ENCODE measurements around the gene LSM14A. TPM values are rescaled to one million over a fixed set of nuclear protein-coding genes. Genes with fewer than 3 reads are reported as not detected.
"Not testable (repeated sequence)": the region's sequence is repeated elsewhere in the genome, so short reads cannot be mapped to it uniquely, and the experiment has no call there.

LSM14A gene
- polyA plus RNA-seq, 1 experiment: 79.6 TPM

DNA sequence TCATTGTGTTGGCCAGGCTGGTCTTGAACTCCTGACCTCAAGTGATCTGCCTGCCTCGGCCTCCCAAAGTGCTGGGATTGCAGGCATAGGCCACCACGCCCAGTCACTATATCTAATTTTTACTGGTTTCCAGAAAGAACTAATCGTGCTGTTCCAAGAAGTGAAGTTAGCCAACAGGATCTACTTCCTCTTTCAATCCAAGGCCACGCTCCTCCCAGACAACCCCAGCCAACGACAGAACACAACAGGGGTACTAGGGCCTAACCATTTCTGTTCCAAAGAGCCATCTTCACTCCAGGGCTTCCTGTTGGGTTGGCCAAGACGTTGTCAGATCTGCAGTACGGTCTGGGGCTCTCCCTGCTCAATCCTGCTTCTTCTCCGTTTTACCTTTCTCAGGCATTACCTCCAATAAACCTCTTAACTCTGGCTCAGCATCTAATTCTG, 7.0 kb upstream of the LSM14A start:
- POLR2A ChIA-PET: no interaction called here
- no peaks in the 10 kb centered on the region for H3K36me3 ChIP-seq (ENCODE audit: control insufficient read depth, insufficient read depth, low read length)
- CTCF ChIA-PET: no interaction called here

DNA sequence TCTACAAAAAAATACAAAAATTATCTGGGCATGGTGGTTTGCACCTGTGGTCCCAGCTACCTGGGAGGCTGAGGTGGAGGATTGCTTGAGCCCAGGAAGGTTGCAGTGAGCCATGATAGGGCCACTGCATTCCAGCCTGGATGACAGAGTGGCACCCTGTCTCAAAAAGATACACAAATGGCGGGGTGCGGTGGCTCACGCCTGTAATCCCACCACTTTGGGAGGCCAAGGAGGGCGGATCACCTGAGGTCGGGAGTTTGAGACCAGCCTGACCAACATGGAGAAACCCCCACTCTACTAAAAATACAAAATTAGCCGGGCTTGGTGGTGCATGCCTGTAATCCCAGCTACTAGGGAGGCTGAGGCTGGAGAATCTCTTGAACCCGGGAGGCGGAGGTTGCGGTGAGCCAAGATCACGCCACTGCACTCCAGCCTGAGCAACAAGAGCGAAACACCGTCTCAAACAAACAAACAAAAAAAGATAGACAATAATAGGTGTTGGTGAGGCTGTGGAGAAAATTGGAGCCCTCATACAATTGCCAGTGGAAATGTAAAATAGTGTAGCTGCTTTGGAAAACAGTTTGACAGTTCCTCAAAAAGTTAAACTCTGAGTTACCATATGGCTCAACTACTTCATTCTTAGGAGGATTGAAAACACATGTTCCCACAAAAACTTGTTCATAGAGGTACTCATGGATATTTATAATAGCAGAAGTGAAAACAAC, 2.7 kb upstream of the LSM14A start:
- DNase-seq (ENCODE audit: low read depth); POLR2A ChIA-PET; H3K36me3 ChIP-seq (ENCODE audit: control insufficient read depth, insufficient read depth, low read length); H3K27me3 ChIP-seq (ENCODE audit: control insufficient read depth, insufficient read depth, low read length); H3K4me3 ChIP-seq (ENCODE audit: low read depth, low read length); CTCF ChIA-PET: not testable (repeated sequence)

More for the DNA sequence above, 7.0 kb upstream of the LSM14A start:
- no peak for DNase-seq (ENCODE audit: low read depth)
- H3K27me3 ChIP-seq (ENCODE audit: control insufficient read depth, insufficient read depth, low read length): no peaks in the 10 kb centered on the region
- H3K4me3 ChIP-seq (ENCODE audit: low read depth, low read length): no peak overlapping the region
- TF ChIP-seq, protein P1, sequence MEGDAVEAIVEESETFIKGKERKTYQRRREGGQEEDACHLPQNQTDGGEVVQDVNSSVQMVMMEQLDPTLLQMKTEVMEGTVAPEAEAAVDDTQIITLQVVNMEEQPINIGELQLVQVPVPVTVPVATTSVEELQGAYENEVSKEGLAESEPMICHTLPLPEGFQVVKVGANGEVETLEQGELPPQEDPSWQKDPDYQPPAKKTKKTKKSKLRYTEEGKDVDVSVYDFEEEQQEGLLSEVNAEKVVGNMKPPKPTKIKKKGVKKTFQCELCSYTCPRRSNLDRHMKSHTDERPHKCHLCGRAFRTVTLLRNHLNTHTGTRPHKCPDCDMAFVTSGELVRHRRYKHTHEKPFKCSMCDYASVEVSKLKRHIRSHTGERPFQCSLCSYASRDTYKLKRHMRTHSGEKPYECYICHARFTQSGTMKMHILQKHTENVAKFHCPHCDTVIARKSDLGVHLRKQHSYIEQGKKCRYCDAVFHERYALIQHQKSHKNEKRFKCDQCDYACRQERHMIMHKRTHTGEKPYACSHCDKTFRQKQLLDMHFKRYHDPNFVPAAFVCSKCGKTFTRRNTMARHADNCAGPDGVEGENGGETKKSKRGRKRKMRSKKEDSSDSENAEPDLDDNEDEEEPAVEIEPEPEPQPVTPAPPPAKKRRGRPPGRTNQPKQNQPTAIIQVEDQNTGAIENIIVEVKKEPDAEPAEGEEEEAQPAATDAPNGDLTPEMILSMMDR (IDR thresholded peaks at IDR 0.05; ENCODE audit: insufficient read depth, low read depth, low read length): no peak

DNA sequence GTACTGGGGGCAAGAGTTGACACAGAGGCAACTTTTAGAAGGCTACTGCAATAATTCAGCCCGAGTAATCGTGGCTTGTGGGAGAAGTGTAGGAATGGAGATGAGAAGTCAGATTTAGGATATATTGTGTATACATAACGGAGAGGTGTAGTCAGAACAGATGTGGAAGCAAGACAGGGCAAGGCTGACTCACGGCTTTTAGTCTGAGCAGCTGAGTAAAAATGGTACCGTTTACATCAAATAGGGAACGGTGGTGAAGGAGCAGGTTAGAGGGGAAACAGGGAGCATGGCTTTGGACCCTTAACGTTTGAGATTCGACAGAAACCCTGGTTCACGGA, 796 bp upstream of the LSM14A start:
- Histone ChIP-seq H3K4me3 (ENCODE audit: low read depth, low read length) (peak overlapping the region; percentile 99), H3K36me3 (ENCODE audit: control insufficient read depth, insufficient read depth, low read length) (no peaks in the 10 kb centered on the region), H3K27me3 (ENCODE audit: control insufficient read depth, insufficient read depth, low read length) (no peaks in the 10 kb centered on the region)
- TF ChIP-seq, protein P1 (IDR thresholded peaks at IDR 0.05; ENCODE audit: insufficient read depth, low read depth, low read length): no peak
- peak; percentile 28 for DNase-seq (ENCODE audit: low read depth)
- ChIA-PET POLR2A (no interaction called here), CTCF (interaction anchor here (1.2 kb wide), 1 partner anchor 30 kb away, joined by 3 read pairs; no protein-coding TSS in a partner anchor)

GRCh38 chr19:34172661-34173192, 423 bp downstream of the LSM14A start:
- POLR2A ChIA-PET: no interaction called here
- Histone ChIP-seq H3K27me3 (ENCODE audit: control insufficient read depth, insufficient read depth, low read length) (no peaks in the 10 kb centered on the region), H3K4me3 (ENCODE audit: low read depth, low read length) (peak overlapping the region; percentile 99), H3K36me3 (ENCODE audit: control insufficient read depth, insufficient read depth, low read length) (no peaks in the 10 kb centered on the region)
- TF ChIP-seq, protein P1 (IDR thresholded peaks at IDR 0.05; ENCODE audit: insufficient read depth, low read depth, low read length): no peak
- CTCF ChIA-PET: interaction anchor here (0.5 to 2.2 kb wide), 3 partner anchors 86 to 187 kb away, joined by 3 to 7 read pairs (median 4); no protein-coding TSS in a partner anchor
- no peak for DNase-seq (ENCODE audit: low read depth)

DNA sequence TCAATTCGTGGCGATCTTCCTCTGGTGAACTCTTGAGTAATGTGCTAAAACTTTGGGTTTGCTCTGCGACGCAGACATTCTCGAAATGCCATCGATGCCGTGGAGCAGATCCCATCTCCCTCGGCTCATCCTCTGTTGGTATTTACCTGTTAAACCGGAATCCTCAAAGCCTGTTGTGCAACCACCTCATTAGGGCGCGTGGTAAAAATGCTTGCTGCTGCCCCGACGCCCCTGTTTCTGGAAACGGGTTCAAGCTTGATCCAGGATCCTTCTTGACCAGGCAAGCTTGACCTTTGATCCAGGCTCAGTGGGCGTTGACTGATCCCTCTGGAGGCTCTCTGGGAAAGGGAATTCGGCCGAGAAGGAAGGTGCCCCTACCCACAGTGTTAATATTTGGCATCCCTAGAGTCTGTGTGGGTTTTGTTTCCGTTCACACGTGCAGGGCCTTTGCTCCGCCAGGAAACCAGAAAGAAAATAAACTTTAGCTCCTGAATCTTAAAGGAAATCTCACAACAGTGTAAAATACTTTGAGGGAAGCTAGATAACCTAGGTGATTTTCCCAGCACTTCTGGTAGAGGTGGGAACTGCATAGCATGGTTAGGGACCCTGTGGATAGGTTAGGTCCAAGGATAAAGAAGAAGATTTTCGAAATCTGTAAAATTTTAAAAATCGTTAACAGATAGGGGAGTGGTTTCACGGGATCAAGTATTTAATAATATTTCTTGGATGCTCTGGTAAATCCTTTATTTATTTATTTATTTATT, 1.1 kb downstream of the LSM14A start:
- ChIA-PET CTCF (interaction anchor here (0.5 to 2.2 kb wide), 3 partner anchors 46 to 186 kb away, joined by 3 to 7 read pairs (median 4); no protein-coding TSS in a partner anchor), POLR2A (interaction anchor here (1.0 kb wide), 1 partner anchor 135 kb away, joined by 3 read pairs; no protein-coding TSS in a partner anchor)
- TF ChIP-seq, protein P1 (IDR thresholded peaks at IDR 0.05; ENCODE audit: insufficient read depth, low read depth, low read length): no peak
- H3K4me3 ChIP-seq (ENCODE audit: low read depth, low read length): peak overlapping the region; percentile 99
- no peak for DNase-seq (ENCODE audit: low read depth)
- no peaks in the 10 kb centered on the region for H3K27me3 ChIP-seq (ENCODE audit: control insufficient read depth, insufficient read depth, low read length)
- no peaks in the 10 kb centered on the region for H3K36me3 ChIP-seq (ENCODE audit: control insufficient read depth, insufficient read depth, low read length)

DNA sequence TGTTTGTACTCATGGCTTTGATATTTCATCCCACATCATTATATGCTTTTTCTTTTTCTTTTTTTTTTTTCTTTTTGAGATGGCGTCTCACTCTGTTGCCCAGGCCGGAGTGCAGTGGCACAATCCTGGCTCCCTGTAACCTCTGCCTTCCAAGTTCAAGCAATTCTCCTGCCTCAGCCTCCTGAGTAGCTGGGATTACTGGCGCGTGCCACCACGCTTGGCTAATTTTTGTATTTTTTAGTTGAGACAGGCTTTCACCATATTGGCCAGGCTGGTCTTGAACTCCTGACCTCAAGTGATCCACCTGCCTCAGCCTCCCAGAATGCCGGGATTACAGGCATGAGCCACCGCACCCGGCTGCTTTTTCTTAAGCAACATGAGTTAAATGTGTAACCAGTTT, 2.9 kb downstream of the LSM14A start:
- H3K36me3 ChIP-seq (ENCODE audit: control insufficient read depth, insufficient read depth, low read length); H3K4me3 ChIP-seq (ENCODE audit: low read depth, low read length): not testable (repeated sequence)

More for the DNA sequence above, 2.9 kb downstream of the LSM14A start:
- DNase-seq (ENCODE audit: low read depth); POLR2A ChIA-PET; CTCF ChIA-PET; H3K27me3 ChIP-seq (ENCODE audit: control insufficient read depth, insufficient read depth, low read length): not testable (repeated sequence)
